ENCODE data around the gene MCTP2.

- TF ChIP-seq POLR2A (IDR thresholded peaks at IDR 0.05; ENCODE audit: low read length) (no peak), GATA1 (IDR thresholded peaks at IDR 0.05; ENCODE audit: low read depth, low read length) (no peak)
Observed at GRCh38 chr15:94456226-94456625, 224.9 kb downstream of the MCTP2 start.
